Endothelial cell of umbilical vein (primary cell): ENCODE data around the gene PHACTR1.

Experiments used
- CTCF ChIP-seq, 2 donors: IDR thresholded peaks; 1 replicate in 1 of 2; 2 replicates in 1 of 2; pipeline ENCODE4 v1.5.1; 2011; ENCODE audit warnings: low read length in 2 of 2, mild to moderate bottlenecking in 2 of 2, moderate library complexity in 2 of 2, control low read depth in 1 of 2, inconsistent platforms in 1 of 2, low read depth in 1 of 2; ENCODE audit not compliant: insufficient read depth in 1 of 2; ENCODE audit errors: extremely low read depth in 1 of 2
- EZH2 ChIP-seq: IDR thresholded peaks from 2 replicates; pipeline ENCODE4 v1.6.1; 2012; ENCODE audit warnings: borderline replicate concordance, low read depth, mild to moderate bottlenecking, moderate library complexity, low read length, inconsistent platforms; ENCODE audit not compliant: severe bottlenecking
- GATA2 ChIP-seq: IDR thresholded peaks from 2 replicates; pipeline ENCODE4 v1.7.0; 2011; ENCODE audit warnings: low read depth, mild to moderate bottlenecking, moderate library complexity, mixed read lengths, low read length; ENCODE audit not compliant: insufficient read length, insufficient read depth

DNA sequence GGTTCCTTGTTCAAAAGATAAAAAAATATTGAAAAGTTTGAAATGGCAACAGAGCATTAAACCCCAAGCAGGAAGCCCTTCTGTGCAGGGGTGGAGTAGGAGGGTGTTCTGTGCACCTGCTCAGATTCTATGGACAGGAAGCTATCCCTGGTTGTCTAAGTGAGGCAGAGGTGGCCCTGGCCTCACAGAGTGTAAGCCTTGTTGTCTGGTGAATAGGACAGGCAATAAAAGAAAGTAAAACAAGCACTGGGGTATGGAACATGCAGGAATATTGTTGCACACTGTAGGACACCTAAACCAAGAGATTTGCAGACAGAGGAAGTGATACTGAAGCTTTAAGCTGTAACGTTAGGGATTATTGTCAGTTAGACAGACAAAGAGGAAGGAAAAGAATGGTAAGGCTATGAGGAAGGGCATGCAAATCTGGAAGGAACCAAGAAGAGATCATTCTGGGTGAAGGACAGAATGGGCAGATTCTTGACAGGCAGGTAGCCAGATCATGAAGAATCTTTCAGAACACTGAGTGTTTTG is 545.0 kb downstream of the PHACTR1 start:
- TF ChIP-seq EZH2 (no peak), GATA2 (no peak), CTCF (IDR thresholded peaks at IDR 0.05; ENCODE audit: extremely low read depth in 1 of 2, insufficient read depth in 1 of 2, low read depth in 1 of 2, low read length in 2 of 2) (no peak)
